WTC11 (cell line): Measurements from ENCODE around the gene TRAP1.

Experiments used
- ATF1 ChIP-seq: sonication (generic); formaldehyde crosslinking; IDR thresholded peaks from 2 replicates; pipeline ENCODE4 v1.8.1; 2023; ENCODE audit warnings: mild to moderate bottlenecking, moderate library complexity, missing genetic modification reagents
- CBFB ChIP-seq: sonication (generic); formaldehyde crosslinking; IDR thresholded peaks from 2 replicates; pipeline ENCODE4 v1.8.1; 2022; ENCODE audit warnings: mild to moderate bottlenecking, low read depth, missing genetic modification reagents
- CREM ChIP-seq: sonication (generic); formaldehyde crosslinking; IDR thresholded peaks from 2 replicates; pipeline ENCODE4 v1.8.1; 2022; ENCODE audit warnings: mild to moderate bottlenecking, missing genetic modification reagents, moderate library complexity
- CTCF ChIP-seq: fragments of 200-600 bp; IDR thresholded peaks from 2 replicates; pipeline ENCODE4 v1.8.0; 2022; ENCODE audit warnings: antibody characterized with exemption
- IRF1 ChIP-seq: sonication (generic); formaldehyde crosslinking; IDR thresholded peaks from 2 replicates; pipeline ENCODE4 v1.8.0; 2023; ENCODE audit warnings: missing genetic modification reagents
- IRF2 ChIP-seq: sonication (generic); formaldehyde crosslinking; IDR thresholded peaks from 2 replicates; pipeline ENCODE4 v1.8.0; 2022; ENCODE audit warnings: low read depth, missing genetic modification reagents, borderline replicate concordance
- NR3C1 ChIP-seq: sonication (generic); formaldehyde crosslinking; conservative IDR thresholded peaks from 2 replicates; pipeline ENCODE4 v1.8.1; 2023; ENCODE audit warnings: low read depth, mild to moderate bottlenecking, missing genetic modification reagents
- RORB ChIP-seq: fragments of 250-450 bp; sonication (Bioruptor Pico); IDR thresholded peaks from 2 replicates; pipeline ENCODE4 v1.9.0; 2021; ENCODE audit warnings: mild to moderate bottlenecking
- TEAD4 ChIP-seq: sonication (generic); formaldehyde crosslinking; IDR thresholded peaks from 2 replicates; pipeline ENCODE4 v1.8.0; 2022; ENCODE audit warnings: mild to moderate bottlenecking, missing genetic modification reagents
- TP53 ChIP-seq: sonication (generic); formaldehyde crosslinking; IDR thresholded peaks from 2 replicates; pipeline ENCODE4 v1.8.1; 2023; ENCODE audit warnings: mild to moderate bottlenecking, missing genetic modification reagents
- ZNF232 ChIP-seq: sonication (generic); formaldehyde crosslinking; IDR thresholded peaks from 2 replicates; pipeline ENCODE4 v1.8.0; 2022; ENCODE audit warnings: mild to moderate bottlenecking, missing genetic modification reagents
- ZNF671 ChIP-seq: fragments of 250-450 bp; sonication (Bioruptor Pico); IDR thresholded peaks from 2 replicates; pipeline ENCODE4 v1.8.0; 2021; ENCODE audit warnings: mild to moderate bottlenecking
- ZSCAN18 ChIP-seq: fragments of 250-450 bp; sonication (Bioruptor Pico); IDR thresholded peaks from 2 replicates; pipeline ENCODE4 v2.1.2; 2022; ENCODE audit warnings: mild to moderate bottlenecking, moderate library complexity
- TF ChIP-seq, protein P1 (sequence below): sonication (generic); formaldehyde crosslinking; conservative IDR thresholded peaks from 2 replicates; pipeline ENCODE4 v1.8.1; 2022; ENCODE audit warnings: mild to moderate bottlenecking, missing genetic modification reagents

GRCh38 chr16:3625331-3625730 is 92.0 kb downstream of the TRAP1 start:
- TF ChIP-seq NR3C1 (CRISPR knock-in tag) = no peak
- no peak for TF ChIP-seq ZNF671 (CRISPR knock-in tag)
- no peak for TF ChIP-seq TEAD4 (CRISPR knock-in tag)
- no peak for TF ChIP-seq IRF2 (CRISPR knock-in tag)
- no peak for TF ChIP-seq CTCF
- TF ChIP-seq, protein P1, sequence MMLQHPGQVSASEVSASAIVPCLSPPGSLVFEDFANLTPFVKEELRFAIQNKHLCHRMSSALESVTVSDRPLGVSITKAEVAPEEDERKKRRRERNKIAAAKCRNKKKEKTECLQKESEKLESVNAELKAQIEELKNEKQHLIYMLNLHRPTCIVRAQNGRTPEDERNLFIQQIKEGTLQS (CRISPR knock-in tag) = no peak
- TF ChIP-seq ATF1 = no peak
- TF ChIP-seq ZNF232 (CRISPR knock-in tag) = no peak
- no peak for TF ChIP-seq ZSCAN18 (CRISPR knock-in tag)
- TF ChIP-seq CBFB = no peak
- TF ChIP-seq CREM (CRISPR knock-in tag) = no peak
- TF ChIP-seq RORB (CRISPR knock-in tag) = no peak
- no peak for TF ChIP-seq IRF1 (CRISPR knock-in tag)
- TF ChIP-seq TP53 (CRISPR knock-in tag) = no peak
